ENCODE measurements around the gene DMXL1. TPM values are rescaled to one million over a fixed set of nuclear protein-coding genes. Genes with fewer than 3 reads are reported as not detected.

DMXL1 gene
- total RNA-seq, 1 experiment from 2014 or later: 30.0 TPM

GRCh38 chr5:119212676-119213075, 141.8 kb downstream of the DMXL1 start:
- Histone ChIP-seq H3K36me3 (ENCODE audit: control insufficient read depth, insufficient read depth, low read length) (no peaks in the 10 kb centered on the region; the same call in 1 of the 2 replicates), H3K27me3 (replicated peaks; ENCODE audit: control insufficient read depth, insufficient read depth, low read length) (no peaks in the 10 kb centered on the region), H3K9me3 (no peaks in the 10 kb centered on the region), H3K4me3 (ENCODE audit: low read depth, low read length) (no peak overlapping the region), H3K4me1 (no peaks in the 10 kb centered on the region)
- DNase-seq: no peak
- POLR2A ChIA-PET: no interaction called here
- Mint-ChIP-seq H3K27ac (ENCODE audit: unreplicated experiment) (no peak overlapping the region), H3K36me3 (ENCODE audit: insufficient read depth, unreplicated experiment) (peaks cover 10% of the 10 kb centered on the region), H3K27me3 (ENCODE audit: insufficient read depth, unreplicated experiment) (no peaks in the 10 kb centered on the region), H3K9me3 (ENCODE audit: unreplicated experiment) (no peaks in the 10 kb centered on the region), H3K4me1 (ENCODE audit: low read depth, unreplicated experiment) (no peaks in the 10 kb centered on the region), H3K4me3 (ENCODE audit: unreplicated experiment) (no peak overlapping the region)
- TF ChIP-seq, protein P1, sequence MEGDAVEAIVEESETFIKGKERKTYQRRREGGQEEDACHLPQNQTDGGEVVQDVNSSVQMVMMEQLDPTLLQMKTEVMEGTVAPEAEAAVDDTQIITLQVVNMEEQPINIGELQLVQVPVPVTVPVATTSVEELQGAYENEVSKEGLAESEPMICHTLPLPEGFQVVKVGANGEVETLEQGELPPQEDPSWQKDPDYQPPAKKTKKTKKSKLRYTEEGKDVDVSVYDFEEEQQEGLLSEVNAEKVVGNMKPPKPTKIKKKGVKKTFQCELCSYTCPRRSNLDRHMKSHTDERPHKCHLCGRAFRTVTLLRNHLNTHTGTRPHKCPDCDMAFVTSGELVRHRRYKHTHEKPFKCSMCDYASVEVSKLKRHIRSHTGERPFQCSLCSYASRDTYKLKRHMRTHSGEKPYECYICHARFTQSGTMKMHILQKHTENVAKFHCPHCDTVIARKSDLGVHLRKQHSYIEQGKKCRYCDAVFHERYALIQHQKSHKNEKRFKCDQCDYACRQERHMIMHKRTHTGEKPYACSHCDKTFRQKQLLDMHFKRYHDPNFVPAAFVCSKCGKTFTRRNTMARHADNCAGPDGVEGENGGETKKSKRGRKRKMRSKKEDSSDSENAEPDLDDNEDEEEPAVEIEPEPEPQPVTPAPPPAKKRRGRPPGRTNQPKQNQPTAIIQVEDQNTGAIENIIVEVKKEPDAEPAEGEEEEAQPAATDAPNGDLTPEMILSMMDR (IDR thresholded peaks at IDR 0.05; ENCODE audit: insufficient read depth in 1 of 2, low read depth in 1 of 2, low read length in 1 of 2, severe bottlenecking in 1 of 2, unreplicated experiment in 1 of 2): no peak
- intact Hi-C loops (cut with micrococcal nuclease; ENCODE audit: unreplicated experiment): no loop called here
- CTCF ChIA-PET: no interaction called here
- no TSS peak for BruUV-seq (replicated peaks)

GRCh38 chr5:119217183-119217582, 146.3 kb downstream of the DMXL1 start:
- no peaks in the 10 kb centered on the region for H3K4me1 Mint-ChIP-seq (ENCODE audit: low read depth, unreplicated experiment)
- peaks cover 17% of the 10 kb centered on the region for H3K36me3 Mint-ChIP-seq (ENCODE audit: insufficient read depth, unreplicated experiment)
- BruUV-seq (replicated peaks): no TSS peak
- DNase-seq: no peak
- no peaks in the 10 kb centered on the region for H3K4me1 ChIP-seq
- TF ChIP-seq, protein P1 (IDR thresholded peaks at IDR 0.05; ENCODE audit: insufficient read depth in 1 of 2, low read depth in 1 of 2, low read length in 1 of 2, severe bottlenecking in 1 of 2, unreplicated experiment in 1 of 2): no peak
- no peaks in the 10 kb centered on the region for H3K9me3 Mint-ChIP-seq (ENCODE audit: unreplicated experiment)
- H3K27me3 Mint-ChIP-seq (ENCODE audit: insufficient read depth, unreplicated experiment): no peaks in the 10 kb centered on the region
- ChIA-PET CTCF (no interaction called here), POLR2A (no interaction called here)
- intact Hi-C loops (cut with micrococcal nuclease; ENCODE audit: unreplicated experiment): no loop called here
- no peak overlapping the region for H3K4me3 Mint-ChIP-seq (ENCODE audit: unreplicated experiment)
- no peaks in the 10 kb centered on the region for H3K27me3 ChIP-seq (replicated peaks; ENCODE audit: control insufficient read depth, insufficient read depth, low read length)
- no peak overlapping the region for H3K4me3 ChIP-seq (ENCODE audit: low read depth, low read length)
- H3K9me3 ChIP-seq: no peaks in the 10 kb centered on the region
- no peaks in the 10 kb centered on the region; the same call in 1 of the 2 replicates for H3K36me3 ChIP-seq (ENCODE audit: control insufficient read depth, insufficient read depth, low read length)
- H3K27ac Mint-ChIP-seq (ENCODE audit: unreplicated experiment): no peak overlapping the region

- no peaks in the 10 kb centered on the region for H3K27me3 ChIP-seq (replicated peaks; ENCODE audit: control insufficient read depth, insufficient read depth, low read length)
- no peak for DNase-seq
- intact Hi-C loops (cut with micrococcal nuclease; ENCODE audit: unreplicated experiment): no loop called here
- H3K4me3 ChIP-seq (ENCODE audit: low read depth, low read length): no peak overlapping the region
- no peaks in the 10 kb centered on the region for H3K36me3 ChIP-seq (ENCODE audit: control insufficient read depth, insufficient read depth, low read length)
- no peaks in the 10 kb centered on the region for H3K9me3 ChIP-seq
- H3K27me3 Mint-ChIP-seq (ENCODE audit: insufficient read depth, unreplicated experiment): no peaks in the 10 kb centered on the region
- peaks cover 19% of the 10 kb centered on the region for H3K36me3 Mint-ChIP-seq (ENCODE audit: insufficient read depth, unreplicated experiment)
- BruUV-seq (replicated peaks): no TSS peak
- no peak overlapping the region for H3K4me3 Mint-ChIP-seq (ENCODE audit: unreplicated experiment)
- ChIA-PET CTCF (no interaction called here), POLR2A (no interaction called here)
- no peaks in the 10 kb centered on the region for H3K4me1 ChIP-seq
- H3K9me3 Mint-ChIP-seq (ENCODE audit: unreplicated experiment): no peaks in the 10 kb centered on the region
- TF ChIP-seq, protein P1 (IDR thresholded peaks at IDR 0.05; ENCODE audit: insufficient read depth in 1 of 2, low read depth in 1 of 2, low read length in 1 of 2, severe bottlenecking in 1 of 2, unreplicated experiment in 1 of 2): no peak
- no peak overlapping the region for H3K27ac Mint-ChIP-seq (ENCODE audit: unreplicated experiment)
- H3K4me1 Mint-ChIP-seq (ENCODE audit: low read depth, unreplicated experiment): no peaks in the 10 kb centered on the region
Observed at GRCh38 chr5:119218830-119219782, 148.2 kb downstream of the DMXL1 start.
